CD4-positive, alpha-beta T cell treated with Interleukin-21 for 1 hour (primary cell): ENCODE results near the gene CARS1.

Experiments
- DNase-seq: peaks from one replicate; pipeline ENCODE4 v3.0.0-alpha.2; 2020

Gene CARS1

DNA sequence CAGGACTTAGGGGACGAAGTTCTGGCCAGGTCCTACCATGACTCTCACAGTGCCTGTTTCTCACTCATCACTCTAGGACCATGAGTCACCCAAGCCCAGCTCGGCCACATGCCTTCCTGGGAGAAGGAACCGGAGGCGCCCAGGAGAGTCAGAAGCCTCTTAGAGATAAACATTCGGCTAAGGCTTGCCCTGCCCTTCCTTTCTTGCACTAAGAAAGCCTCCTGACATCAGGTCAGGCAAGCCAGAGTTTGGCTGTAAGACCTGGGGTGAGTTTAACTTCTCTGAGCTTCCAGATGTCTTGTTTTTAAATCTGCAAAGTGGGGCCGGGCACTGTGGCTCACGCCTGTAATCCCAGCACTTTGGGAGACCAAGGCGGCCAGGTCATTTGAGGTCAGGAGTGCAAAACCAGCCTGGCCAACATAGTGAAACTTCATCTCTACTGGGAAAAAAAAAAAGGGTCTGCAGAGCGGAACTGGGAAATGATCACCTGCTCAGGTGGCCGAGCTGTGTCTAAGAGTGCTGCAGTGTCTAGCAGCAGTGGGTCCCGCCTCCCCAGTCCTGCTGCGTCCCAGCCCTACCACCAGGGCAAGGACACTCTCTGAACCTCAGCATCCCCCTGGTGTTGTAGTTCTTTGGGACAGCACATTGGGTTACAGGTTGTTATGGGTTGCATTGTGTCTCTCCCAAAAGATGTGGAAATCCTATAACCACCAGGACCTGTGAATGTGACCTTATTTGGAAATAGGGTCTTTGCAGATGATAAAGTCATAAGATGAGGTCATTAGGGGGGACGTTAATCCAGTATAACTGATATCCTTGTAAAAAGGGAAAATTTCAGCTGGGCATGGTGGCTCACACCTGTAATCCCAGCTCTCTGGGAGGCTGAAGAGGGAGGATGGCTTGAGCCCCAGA lies 1.8 kb upstream of the CARS1 start:
- DNase-seq = no peak

DNA sequence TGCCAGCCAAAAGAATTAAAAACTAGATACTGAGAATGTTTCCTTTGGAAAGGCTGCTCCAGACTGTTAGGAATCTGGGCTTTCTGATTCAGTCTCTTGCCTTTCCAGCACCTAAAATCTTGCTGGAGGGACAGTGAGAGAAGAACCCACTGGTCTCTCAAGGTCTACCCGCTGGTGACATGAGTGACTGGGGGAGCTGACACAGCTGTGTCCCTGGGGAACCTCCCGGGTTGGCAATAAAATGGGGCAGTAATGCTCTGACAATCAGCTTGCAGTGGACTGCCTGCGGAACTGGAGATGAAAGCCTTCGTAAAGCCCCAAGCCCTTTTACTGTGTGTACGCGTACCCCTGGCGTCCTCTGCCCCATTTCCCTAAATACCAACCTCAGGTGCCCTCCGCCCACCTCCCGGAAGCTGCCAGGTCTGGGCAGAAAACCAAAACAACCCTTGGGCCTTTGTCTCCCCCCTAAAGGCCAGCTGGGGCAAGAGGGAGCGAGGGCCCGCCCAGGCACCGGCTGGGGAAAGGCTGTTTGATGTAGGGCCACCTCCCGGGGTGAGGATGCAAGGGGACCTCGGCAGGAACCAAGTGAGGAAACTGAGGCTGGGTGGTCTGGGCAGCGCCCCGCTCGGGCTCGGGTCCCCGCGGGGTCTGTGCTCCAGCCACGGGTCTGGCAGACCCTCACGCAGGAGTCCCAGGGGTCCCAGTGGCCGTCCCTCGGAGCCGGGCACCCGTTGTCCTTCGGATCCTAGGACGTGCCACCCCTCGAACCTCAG lies 741 bp downstream of the CARS1 start:
- DNase-seq = peak; percentile 50

GRCh38 chr11:3055891-3056290 lies 1.3 kb downstream of the CARS1 start:
- no peak for DNase-seq

GRCh38 chr11:3052567-3052966 lies 4.7 kb downstream of the CARS1 start:
- no peak for DNase-seq

GRCh38 chr11:3052109-3052479 lies 5.1 kb downstream of the CARS1 start:
- DNase-seq = no peak

DNA sequence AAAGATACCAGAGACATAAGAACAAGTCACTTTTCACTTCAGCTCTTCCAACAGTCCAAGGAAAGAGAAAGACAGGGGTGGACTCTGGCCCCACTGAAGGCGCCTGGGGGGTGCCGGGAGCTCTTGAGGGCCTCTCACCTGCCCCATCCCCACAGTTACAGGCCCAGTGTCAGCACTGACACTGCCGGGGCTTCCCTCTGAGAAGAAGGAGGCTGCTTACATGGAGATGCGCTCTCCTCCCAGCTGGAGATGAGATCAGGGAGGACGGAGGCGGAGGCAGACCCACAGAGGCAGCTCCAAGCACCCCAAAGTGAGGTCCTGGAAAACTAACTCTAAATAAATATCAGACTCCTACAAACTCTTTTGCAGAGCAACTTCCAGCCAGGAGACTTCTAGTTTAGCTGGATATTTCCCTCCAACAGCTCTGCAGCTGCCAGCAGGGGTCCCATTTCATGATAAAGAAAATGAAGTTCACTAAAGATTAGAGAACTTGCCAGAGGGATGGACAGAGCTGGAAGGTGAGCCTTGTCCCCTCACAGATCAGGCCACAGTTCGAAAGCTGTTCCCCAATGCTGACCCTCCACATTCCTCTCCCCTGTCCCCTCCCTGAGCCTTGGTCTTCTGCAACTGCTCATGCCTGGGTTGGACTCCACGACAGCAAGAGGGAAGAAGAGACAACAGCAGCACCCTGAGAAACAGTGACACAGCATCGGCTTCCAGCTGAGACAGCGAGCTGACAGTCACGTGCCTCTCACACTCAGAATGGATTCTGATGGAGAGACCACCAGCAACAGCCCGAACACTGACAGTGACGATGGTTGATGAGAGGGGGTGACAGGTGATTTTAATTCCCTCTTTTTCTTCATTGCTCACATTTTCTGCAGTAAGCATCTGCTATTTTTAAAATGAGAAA lies 5.8 kb downstream of the CARS1 start:
- no peak for DNase-seq

DNA sequence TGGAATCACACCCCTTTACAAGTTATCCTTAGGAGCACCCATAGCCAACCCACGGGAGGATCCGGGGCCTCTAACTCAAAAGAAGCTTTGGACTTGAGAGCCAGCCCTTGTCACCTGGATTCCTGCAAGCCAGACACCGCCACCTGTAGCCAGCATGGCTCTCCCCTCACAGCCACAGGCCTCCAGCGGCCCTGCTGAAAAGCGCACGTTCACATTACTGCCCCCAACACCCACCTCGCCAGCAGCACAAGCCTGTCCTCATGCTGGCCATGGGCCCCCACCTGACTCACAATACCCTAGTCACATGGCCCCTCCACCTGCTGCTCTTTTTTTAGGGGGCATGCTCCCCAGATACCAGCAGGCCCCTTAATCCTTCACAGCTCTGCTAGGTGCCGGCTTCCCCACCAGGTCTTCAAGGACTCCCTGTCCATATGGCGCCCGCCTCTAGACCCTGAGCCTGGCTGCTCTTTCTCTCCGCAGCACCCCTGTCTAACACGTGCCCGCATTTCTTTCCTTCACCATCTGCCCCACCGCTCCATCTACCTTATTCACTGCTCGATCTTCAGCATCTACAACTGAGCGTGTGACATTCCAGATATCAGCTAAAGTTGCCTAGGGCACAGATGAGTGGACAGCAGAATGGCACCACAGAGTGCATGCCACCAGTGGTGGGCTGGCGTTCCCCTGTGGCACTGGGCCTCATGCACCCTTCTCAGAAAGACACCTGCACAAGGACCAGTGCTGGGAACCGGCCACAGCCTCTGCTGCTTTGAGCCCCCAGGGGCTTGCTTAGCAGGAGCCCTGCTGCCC lies 6.6 kb downstream of the CARS1 start:
- DNase-seq = no peak

DNA sequence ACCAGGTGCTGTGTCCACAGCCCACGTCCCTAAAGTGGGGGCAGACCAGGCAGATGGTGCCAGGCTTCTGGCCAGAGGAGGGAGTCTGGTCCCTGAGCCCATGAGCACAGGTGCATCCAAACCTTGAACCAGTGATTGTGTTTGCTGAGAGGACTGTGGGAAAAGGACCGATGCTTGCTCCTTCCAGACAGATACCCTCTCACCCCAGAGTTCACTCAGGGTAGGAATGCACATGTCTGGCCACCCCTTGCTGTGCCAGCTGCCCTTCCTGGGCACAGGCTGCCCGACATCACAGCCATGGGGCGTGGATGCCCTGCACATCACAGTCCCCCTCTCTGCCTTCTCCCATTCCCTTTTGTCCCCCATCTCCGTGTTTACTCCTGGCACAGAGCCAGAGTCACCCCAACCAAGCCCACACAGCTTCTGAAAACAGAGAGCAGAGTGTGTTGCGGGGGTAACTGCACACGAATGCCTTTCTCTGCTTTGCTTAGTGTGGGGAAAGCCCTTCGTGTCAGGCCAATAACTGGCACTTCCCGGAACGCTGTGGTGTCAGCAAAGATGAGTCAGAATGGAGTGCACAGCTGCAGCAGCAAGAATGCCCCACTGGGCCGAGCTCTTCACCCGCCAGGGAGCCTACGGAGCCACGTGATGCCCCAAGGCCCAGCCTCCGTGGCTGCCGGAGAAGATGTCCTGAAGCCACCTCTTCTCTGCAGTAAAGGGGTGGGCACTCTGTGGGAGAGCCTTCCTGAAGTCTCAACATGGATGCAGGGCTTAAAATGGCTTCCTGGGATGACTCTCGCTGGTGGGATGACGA lies 7.6 kb downstream of the CARS1 start:
- peak; percentile 90 for DNase-seq

GRCh38 chr11:3047637-3048036 lies 9.6 kb downstream of the CARS1 start:
- DNase-seq = no peak

- DNase-seq = no peak
Observed at GRCh38 chr11:3046641-3047040, 10.6 kb downstream of the CARS1 start.

GRCh38 chr11:3046190-3046589 lies 11.0 kb downstream of the CARS1 start:
- DNase-seq = no peak

- no peak for DNase-seq
Observed at GRCh38 chr11:3044915-3045314, 12.3 kb downstream of the CARS1 start.

DNA sequence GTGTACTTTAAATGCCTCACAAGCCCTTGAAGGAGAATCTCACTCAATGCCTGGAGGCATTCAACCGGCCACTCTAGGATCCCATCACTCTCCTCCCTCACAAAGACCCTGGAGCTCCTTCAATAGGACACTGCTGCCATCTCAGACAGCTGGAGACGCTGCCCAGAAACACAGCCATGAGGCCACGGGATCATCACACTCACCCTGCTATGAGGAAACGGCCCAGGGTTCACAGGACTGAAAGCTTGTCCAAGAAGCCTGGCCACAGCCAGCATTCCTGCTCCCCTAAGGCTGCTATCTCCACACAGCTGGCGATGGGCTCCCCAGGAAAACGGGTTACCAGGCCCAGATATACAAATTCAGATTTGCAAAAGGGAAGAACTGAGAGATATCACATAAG lies 13.2 kb downstream of the CARS1 start:
- no peak for DNase-seq

DNA sequence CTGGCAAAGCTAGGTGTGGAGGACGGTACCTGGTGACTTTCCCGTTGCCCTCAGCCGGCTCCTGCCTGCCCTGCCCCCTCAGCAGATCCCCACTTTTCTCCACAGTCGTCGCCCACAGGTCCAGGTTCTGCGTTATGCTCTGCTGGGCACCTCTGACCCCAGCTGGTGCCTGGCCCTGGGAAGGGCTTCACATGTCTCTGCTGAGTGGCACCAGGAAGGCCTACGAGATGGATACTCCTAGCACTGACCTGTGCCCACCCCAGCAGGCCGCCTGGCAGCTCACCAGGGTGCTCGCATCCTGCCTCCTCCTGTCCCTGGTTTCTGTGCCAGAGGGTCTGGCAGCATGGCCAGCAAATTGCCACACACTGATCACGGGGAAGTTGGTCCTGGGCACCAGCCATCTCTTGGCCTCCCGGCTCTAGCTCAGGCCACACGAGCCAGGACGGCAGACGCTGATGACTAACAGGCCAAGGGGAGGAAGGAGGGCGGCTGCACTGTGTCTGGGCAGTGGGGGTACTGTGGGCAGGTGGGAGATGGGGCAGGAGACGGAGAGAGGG lies 13.8 kb downstream of the CARS1 start:
- DNase-seq = no peak

GRCh38 chr11:3042496-3043314 lies 14.5 kb downstream of the CARS1 start:
- no peak for DNase-seq

DNA sequence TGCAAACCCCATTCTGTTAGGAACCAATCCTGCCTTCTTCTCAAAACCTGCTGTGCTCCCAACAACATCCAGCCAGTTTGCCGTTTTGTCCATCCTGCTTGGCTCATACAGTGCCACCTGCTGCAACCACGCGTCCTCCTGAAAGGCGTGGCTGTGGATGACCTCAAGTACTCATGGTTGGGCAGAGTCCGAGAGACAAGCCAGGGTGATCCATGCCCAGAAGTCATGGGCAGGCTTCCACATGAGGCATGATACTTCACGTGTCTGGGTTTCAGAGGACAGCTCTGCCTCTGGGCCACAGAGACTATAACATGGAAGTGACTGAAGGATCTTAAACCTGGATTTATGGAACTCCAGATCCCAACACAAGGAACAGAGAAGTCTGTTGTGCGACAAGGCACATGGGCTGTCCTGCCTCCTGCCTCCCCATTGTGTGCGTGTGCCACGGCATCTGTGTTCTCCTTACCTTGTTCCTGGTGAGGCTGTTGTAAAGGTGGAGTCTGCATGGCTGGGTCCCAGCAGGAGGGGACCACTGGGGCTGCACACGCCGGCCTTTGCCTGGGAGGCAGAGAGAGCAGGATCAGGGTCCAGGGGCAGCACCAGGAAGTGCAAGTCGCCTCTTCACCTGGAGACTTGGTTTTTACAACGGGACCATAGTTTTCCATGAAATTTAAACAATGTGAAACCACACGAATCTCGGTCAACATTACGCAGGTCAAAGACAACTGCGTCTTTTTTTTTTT lies 15.4 kb downstream of the CARS1 start:
- DNase-seq = no peak

GRCh38 chr11:3040881-3041280 lies 16.3 kb downstream of the CARS1 start:
- no peak for DNase-seq

DNA sequence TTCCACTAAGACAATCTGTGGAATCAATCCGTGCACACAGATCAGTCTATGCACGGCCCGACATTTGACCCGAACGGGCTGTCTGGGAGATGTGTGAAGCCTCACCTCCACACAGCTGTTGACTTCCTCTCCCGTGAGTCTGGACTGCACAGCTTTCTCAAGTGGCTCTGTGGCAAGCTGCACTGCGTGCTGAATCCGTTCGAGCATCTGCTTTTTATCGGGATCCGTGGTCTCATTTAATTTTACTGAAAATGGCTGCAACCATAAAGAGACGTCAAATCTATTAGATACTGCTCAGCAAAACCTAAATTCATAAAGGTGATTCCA lies 19.3 kb downstream of the CARS1 start:
- DNase-seq = no peak
